ENCODE results near the gene HCN1. TPM values are rescaled to one million over a fixed set of nuclear protein-coding genes. Genes with fewer than 3 reads are reported as not detected.

Gene HCN1
- total and polyA plus RNA-seq, 2 of the 8 experiments (the other 6 are each of a cell fraction or from before 2014, with no cell fraction given) = 1.1 to 6.7 TPM

DNA sequence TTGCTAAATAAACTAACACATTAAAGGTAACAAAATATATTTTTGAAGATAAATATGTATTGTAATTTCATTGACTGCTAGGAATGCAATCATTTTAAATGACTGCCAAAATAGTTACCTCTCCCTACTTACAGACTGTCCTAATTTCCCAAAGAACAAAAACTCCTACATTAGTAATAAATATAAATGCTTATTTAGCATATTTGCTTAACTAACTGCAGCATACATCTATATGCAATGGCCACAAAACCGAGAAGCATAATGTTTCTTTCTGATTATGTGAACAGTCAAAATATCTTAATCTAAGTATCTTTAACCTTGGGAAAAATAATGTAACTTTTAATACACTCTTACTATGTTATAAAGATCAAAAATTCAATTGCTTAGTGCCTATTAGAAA lies 431.7 kb downstream of the HCN1 start (continued):
- no peak for TF ChIP-seq PHF8 (conservative IDR thresholded peaks at IDR 0.05; ENCODE audit: low read depth, low read length)
- no peak for TF ChIP-seq SP4 (IDR thresholded peaks at IDR 0.05; ENCODE audit: low read length)
- TF ChIP-seq ATF3 (IDR thresholded peaks at IDR 0.05; ENCODE audit: insufficient read depth, low read depth, low read length) = no peak

Measured in H1 (cell line).